B cell (primary cell): ENCODE measurements around the gene CLECL1. TPM values are rescaled to one million over a fixed set of nuclear protein-coding genes. Genes with fewer than 3 reads are reported as not detected.

Experiments used
- ATAC-seq: fragments of 200-7000 bp; cut with Tn5 transposase; one replicate; pipeline ENCODE4 v1.10.0; 2021; ENCODE audit warnings: low read depth, mild to moderate bottlenecking, moderate number of reproducible peaks, moderate library complexity
- CTCF ChIA-PET: fragments of 350-600 bp; sonication (Branson Sonifier 250); formaldehyde crosslinking; loops from one replicate; lab custom pipeline; 2021; ENCODE audit warnings: antibody characterized with exemption, inconsistent platforms; lab: Charles Lee
- POLR2A ChIA-PET: fragments of 350-600 bp; sonication (Branson Sonifier 250); formaldehyde crosslinking; loops from one replicate; lab custom pipeline; 2021; ENCODE audit warnings: antibody characterized with exemption; lab: Charles Lee
- DNase-seq: peaks from one replicate; pipeline ENCODE4 v3.0.0; 2013
- H2AFZ ChIP-seq: 2 replicates; pipeline ENCODE4 v1.6.1; 2012; ENCODE audit warnings: mild to moderate bottlenecking, low read depth, low read length; ENCODE audit not compliant: insufficient read depth, poor library complexity, severe bottlenecking
- H3K27ac ChIP-seq, 2 donors: 1 replicate in 1 of 2; 2 replicates in 1 of 2; pipeline ENCODE4 v1.5.1; 2012 to 2013; ENCODE audit warnings: low read length in 2 of 2, mild to moderate bottlenecking in 2 of 2, moderate library complexity in 1 of 2
- H3K27me3 ChIP-seq, 4 experiments: fragments of 200-600 bp in 1 of 4; sonication (generic) in 1 of 4; replicated peaks in 1 of 4; 1 replicate in 2 of 4; 2 replicates in 2 of 4; pipeline versions ENCODE4 v1.6.1 to v1.7.0; 2013 to 2016; ENCODE audit warnings: low read length in 3 of 4, mild to moderate bottlenecking in 2 of 4, mixed read lengths in 1 of 4, moderate library complexity in 1 of 4; ENCODE audit not compliant: insufficient read depth in 4 of 4, control insufficient read depth in 3 of 4; ENCODE audit errors: control extremely low read depth in 1 of 4
- H3K36me3 ChIP-seq, 2 experiments: replicated peaks in 1 of 2; 1 replicate in 1 of 2; 2 replicates in 1 of 2; pipeline versions ENCODE4 v1.6.1 to v1.7.1; 2013; ENCODE audit warnings: low read length in 1 of 2; ENCODE audit not compliant: insufficient read depth in 2 of 2, control insufficient read depth in 1 of 2; ENCODE audit errors: control extremely low read depth in 1 of 2, extremely low read depth in 1 of 2
- H3K4me1 ChIP-seq, 2 donors: fragments of 200-600 bp in 1 of 2; sonication (generic) in 1 of 2; 1 replicate in 1 of 2; 2 replicates in 1 of 2; pipeline versions ENCODE4 v1.5.1 to v1.6.1; 2013 to 2017; ENCODE audit warnings: low read length in 2 of 2; ENCODE audit not compliant: control insufficient read depth in 2 of 2, insufficient read depth in 2 of 2
- H3K4me2 ChIP-seq: replicated peaks from 2 replicates; pipeline ENCODE3; 2012; ENCODE audit warnings: mild to moderate bottlenecking, low read depth, low read length; ENCODE audit not compliant: poor library complexity, severe bottlenecking
- H3K4me3 ChIP-seq, 5 experiments: fragments of 200-600 bp in 1 of 5; sonication (generic) in 1 of 5; 1 replicate in 3 of 5; 2 replicates in 2 of 5; pipeline versions ENCODE4 v1.5.1 to v1.7.0; 2011 to 2016; ENCODE audit warnings: low read length in 4 of 5, mild to moderate bottlenecking in 4 of 5, low read depth in 2 of 5, control low read depth in 1 of 5, moderate library complexity in 1 of 5; ENCODE audit not compliant: insufficient read depth in 1 of 5; ENCODE audit errors: control extremely low read depth in 1 of 5, extremely low read depth in 1 of 5
- H3K79me2 ChIP-seq: fragments of 200-600 bp; sonication (generic); one replicate; pipeline ENCODE4 v1.6.0; 2016; ENCODE audit warnings: low read length; ENCODE audit not compliant: control insufficient read depth, insufficient read depth
- H3K9ac ChIP-seq: fragments of 200-600 bp; sonication (generic); 2 replicates; pipeline ENCODE4 v1.6.1; 2017; ENCODE audit warnings: mild to moderate bottlenecking, low read length, moderate library complexity
- H3K9me3 ChIP-seq, 3 donors: one replicate each; pipeline versions ENCODE4 v1.6.1 to v1.7.1; 2013; ENCODE audit warnings: low read length in 2 of 3; ENCODE audit not compliant: control insufficient read depth in 2 of 3, insufficient read depth in 1 of 3; ENCODE audit errors: control extremely low read depth in 1 of 3
- H4K20me1 ChIP-seq: 2 replicates; pipeline ENCODE4 v1.6.0; 2012; ENCODE audit warnings: mild to moderate bottlenecking, low read length; ENCODE audit not compliant: insufficient read depth, control insufficient read depth, poor library complexity, severe bottlenecking
- H3K27ac Mint-ChIP-seq: one replicate; pipeline ENCODE4 v1.8.0; 2021; ENCODE audit warnings: mixed read lengths
- H3K27me3 Mint-ChIP-seq: one replicate; pipeline ENCODE4 v1.8.0; 2021; ENCODE audit warnings: mixed read lengths
- H3K4me1 Mint-ChIP-seq: one replicate; pipeline ENCODE4 v1.8.0; 2021; ENCODE audit warnings: mixed read lengths
- H3K4me3 Mint-ChIP-seq: one replicate; pipeline ENCODE4 v1.8.0; 2021; ENCODE audit warnings: mixed read lengths
- H3K9me3 Mint-ChIP-seq: one replicate; pipeline ENCODE4 v1.8.0; 2022; ENCODE audit warnings: mixed read lengths; ENCODE audit not compliant: insufficient read depth
- CTCF ChIP-seq: fragments of 200-600 bp; IDR thresholded peaks from one replicate; pipeline ENCODE4 v1.8.0; 2022; ENCODE audit warnings: antibody characterized with exemption, mild to moderate bottlenecking
- EZH2 ChIP-seq: IDR thresholded peaks from 2 replicates; pipeline ENCODE4 v1.6.1; 2012; ENCODE audit warnings: borderline replicate concordance, low read depth, mild to moderate bottlenecking, moderate library complexity, low read length; ENCODE audit not compliant: insufficient read depth, poor library complexity, severe bottlenecking
- WGBS: methylation state at CpG from one replicate; pipeline ENCODE4 v1.1.5; 2013; ENCODE audit warnings: missing lambda C conversion rate; ENCODE audit not compliant: insufficient coverage; 5-methylcytosine and 5-hydroxymethylcytosine counted together
- intact Hi-C: fragments of 100-400 bp; cut with micrococcal nuclease; formaldehyde crosslinking; loops from one replicate; pipeline ENCODE4 v1.10.0; 2022
- polyA plus RNA-seq: library from polyadenylated mRNA; depleted of rRNA; stranded (reverse); fragments of >200 nt; gene quantifications from 2 replicates; pipeline ENCODE4 v1.2.3, GENCODE V29; 2012
- total RNA-seq, 2 donors: library from RNA; stranded (reverse); fragments of 120-200 nt in 1 of 2; gene quantifications; 1 replicate in 1 of 2; 2 replicates in 1 of 2; pipeline versions ENCODE4 v1.2.3 to v1.2.4, GENCODE V29; 2013 to 2022

CLECL1 gene
- total and polyA plus RNA-seq, 2 donors (not counting 1 experiment from before 2014, with no cell fraction given): 30.7 to 51.4 TPM

- no peak overlapping the region for H2AFZ ChIP-seq
- H3K9me3 ChIP-seq: no peaks in the 10 kb centered on the region
- H4K20me1 ChIP-seq: peaks cover 29% of the 10 kb centered on the region
- TF ChIP-seq EZH2: no peak
- TF ChIP-seq CTCF: no peak
- H3K4me1 ChIP-seq: peaks cover 48 to 56% of the 10 kb centered on the region in 2 donors
- DNase-seq (no peak), ATAC-seq (no peak)
- H3K27ac ChIP-seq: peak overlapping the region in 1 of 2 donors; percentile 93
- Mint-ChIP-seq H3K9me3 (no peaks in the 10 kb centered on the region), H3K27ac (peak overlapping the region; percentile 51), H3K4me3 (peak overlapping the region; percentile 20), H3K4me1 (peaks cover 63% of the 10 kb centered on the region), H3K27me3 (no peaks in the 10 kb centered on the region)
- H3K27me3 ChIP-seq: no peaks in the 10 kb centered on the region
- peaks cover 0 to 4% of the 10 kb centered on the region in 2 experiments for H3K36me3 ChIP-seq
- ChIA-PET POLR2A (no interaction called here), CTCF (interaction anchor here (0.9 to 21.1 kb wide), 5 partner anchors 8 to 45 kb away, joined by 3 to 629 read pairs (median 13); no protein-coding TSS in a partner anchor)
- H3K9ac ChIP-seq: no peak overlapping the region
- intact Hi-C loops: no loop called here
- 100% methylated on average over 3 of the region's 5 CpGs for WGBS
- peak overlapping the region; percentile 74 for H3K4me2 ChIP-seq
- peaks cover 38% of the 10 kb centered on the region for H3K79me2 ChIP-seq
- H3K4me3 ChIP-seq: no peak overlapping the region
These were observed 29.5 kb upstream of the CLECL1 start for GRCh38 chr12:9762369-9762768.

GRCh38 chr12:9761419-9761781, 28.5 kb upstream of the CLECL1 start:
- no CpG with 5 or more reads among the region's 4 CpGs for WGBS
- DNase-seq: peak; percentile 81
- H3K4me1 Mint-ChIP-seq: peaks cover 64% of the 10 kb centered on the region
- H3K4me3 ChIP-seq: peak overlapping the region in 4 of 5 experiments; percentile 36 to 98 (median 60)
- peaks cover 48% of the 10 kb centered on the region for H3K79me2 ChIP-seq
- H3K27me3 ChIP-seq: no peaks in the 10 kb centered on the region
- H3K9me3 ChIP-seq: no peaks in the 10 kb centered on the region
- CTCF ChIA-PET: interaction anchor here (1.1 to 21.1 kb wide), 7 partner anchors 11 to 52 kb away, joined by 3 to 629 read pairs (median 3); no protein-coding TSS in a partner anchor
- H3K27ac Mint-ChIP-seq: peak overlapping the region; percentile 95
- peak overlapping the region; percentile 96 for H3K4me3 Mint-ChIP-seq
- peak overlapping the region; percentile 96 for H3K9ac ChIP-seq
- no peak overlapping the region for H2AFZ ChIP-seq
- TF ChIP-seq EZH2 (no peak), CTCF (no peak)
- ATAC-seq: no peak
- peaks cover 54 to 63% of the 10 kb centered on the region in 2 donors for H3K4me1 ChIP-seq
- H3K27ac ChIP-seq: peak overlapping the region; percentile 89 to 93
- H3K36me3 ChIP-seq: peaks cover 5 to 6% of the 10 kb centered on the region in 2 experiments
- H4K20me1 ChIP-seq: peaks cover 38% of the 10 kb centered on the region
- H3K9me3 Mint-ChIP-seq: no peaks in the 10 kb centered on the region
- intact Hi-C loops: no loop called here
- POLR2A ChIA-PET: interaction anchor here (1.5 to 1.6 kb wide), 2 partner anchors 11 to 113 kb away, joined by 6 to 8 read pairs; no protein-coding TSS in a partner anchor
- no peaks in the 10 kb centered on the region for H3K27me3 Mint-ChIP-seq
- H3K4me2 ChIP-seq: peak overlapping the region; percentile 74
